Peyer's patch (tissue), 4 donors: ENCODE data around the gene ABR. TPM values are rescaled to one million over a fixed set of nuclear protein-coding genes. Genes with fewer than 3 reads are reported as not detected.
"Not testable (repeated sequence)": the region's sequence is repeated elsewhere in the genome, so short reads cannot be mapped to it uniquely, and the experiment has no call there.

Experiments used
- DNase-seq, 3 donors: peaks; one replicate each; pipeline ENCODE4 v3.0.0-alpha.2; 2017 to 2019
- H3K27ac ChIP-seq, 4 donors: fragments of 200-600 bp; sonication (generic); one replicate each; pipeline ENCODE4 v1.5.1; 2016 to 2019
- H3K27me3 ChIP-seq, 2 donors: fragments of 200-600 bp; sonication (generic); one replicate each; pipeline ENCODE4 v1.5.1; 2019
- H3K36me3 ChIP-seq, 3 donors: fragments of 200-600 bp; sonication (generic); one replicate each; pipeline ENCODE4 v1.5.1; 2016 to 2019
- H3K4me1 ChIP-seq, 4 donors: fragments of 200-600 bp; sonication (generic); one replicate each; pipeline ENCODE4 v1.5.1; 2016 to 2019
- H3K4me3 ChIP-seq, 4 donors: fragments of 200-600 bp; sonication (generic); 1 replicate in 3 of 4; 2 replicates in 1 of 4; pipeline ENCODE4 v1.5.1; 2016 to 2019; ENCODE audit warnings: mild to moderate bottlenecking in 1 of 4
- H3K9me3 ChIP-seq, 4 donors: fragments of 200-600 bp; sonication (generic); one replicate each; pipeline ENCODE4 v1.5.1; 2016 to 2019; ENCODE audit warnings: mild to moderate bottlenecking in 1 of 4
- POLR2A ChIP-seq, 2 donors: fragments of 450-650 bp; IDR thresholded peaks; one replicate each; pipeline ENCODE4 v1.5.1; 2017; ENCODE audit warnings: antibody characterized with exemption in 2 of 2, mild to moderate bottlenecking in 2 of 2, moderate library complexity in 2 of 2
- total RNA-seq, 4 donors: library from RNA; depleted of rRNA; stranded (reverse); fragments of >200 nt; gene quantifications; one replicate each; pipeline ENCODE4 v1.1.0, GENCODE V29; 2016
- TF ChIP-seq, protein P1 (sequence below), 6 experiments: fragments of 450-650 bp in 4 of 6; fragments of 200-600 bp in 2 of 6; sonication (generic) in 1 of 6; IDR thresholded peaks; one replicate each; pipeline ENCODE4 v1.5.1; 2017 to 2019; ENCODE audit warnings: antibody characterized with exemption in 6 of 6, mild to moderate bottlenecking in 3 of 6, moderate library complexity in 1 of 6

The ABR gene
- total RNA-seq, 4 donors from 2014 or later: 220 to 753 (median 440) TPM

GRCh38 chr17:978103-979093 lies 201.4 kb downstream of the ABR start:
- peak overlapping the region; percentile 42 to 82 (median 63) for H3K4me3 ChIP-seq
- peak in 1 of 3 donors; percentile 54 for DNase-seq
- H3K27ac ChIP-seq: peak overlapping the region; percentile 24 to 85 (median 74)
- TF ChIP-seq, protein P1, sequence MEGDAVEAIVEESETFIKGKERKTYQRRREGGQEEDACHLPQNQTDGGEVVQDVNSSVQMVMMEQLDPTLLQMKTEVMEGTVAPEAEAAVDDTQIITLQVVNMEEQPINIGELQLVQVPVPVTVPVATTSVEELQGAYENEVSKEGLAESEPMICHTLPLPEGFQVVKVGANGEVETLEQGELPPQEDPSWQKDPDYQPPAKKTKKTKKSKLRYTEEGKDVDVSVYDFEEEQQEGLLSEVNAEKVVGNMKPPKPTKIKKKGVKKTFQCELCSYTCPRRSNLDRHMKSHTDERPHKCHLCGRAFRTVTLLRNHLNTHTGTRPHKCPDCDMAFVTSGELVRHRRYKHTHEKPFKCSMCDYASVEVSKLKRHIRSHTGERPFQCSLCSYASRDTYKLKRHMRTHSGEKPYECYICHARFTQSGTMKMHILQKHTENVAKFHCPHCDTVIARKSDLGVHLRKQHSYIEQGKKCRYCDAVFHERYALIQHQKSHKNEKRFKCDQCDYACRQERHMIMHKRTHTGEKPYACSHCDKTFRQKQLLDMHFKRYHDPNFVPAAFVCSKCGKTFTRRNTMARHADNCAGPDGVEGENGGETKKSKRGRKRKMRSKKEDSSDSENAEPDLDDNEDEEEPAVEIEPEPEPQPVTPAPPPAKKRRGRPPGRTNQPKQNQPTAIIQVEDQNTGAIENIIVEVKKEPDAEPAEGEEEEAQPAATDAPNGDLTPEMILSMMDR (IDR thresholded peaks at IDR 0.05): no peak
- no peak for TF ChIP-seq POLR2A (IDR thresholded peaks at IDR 0.05)
- H3K36me3 ChIP-seq: no peaks in the 10 kb centered on the region
- no peaks in the 10 kb centered on the region for H3K9me3 ChIP-seq
- peaks cover 0 to 4% of the 10 kb centered on the region in 2 donors for H3K27me3 ChIP-seq
- peaks cover 0 to 21% (median 13%) of the 10 kb centered on the region in 4 donors for H3K4me1 ChIP-seq

DNA sequence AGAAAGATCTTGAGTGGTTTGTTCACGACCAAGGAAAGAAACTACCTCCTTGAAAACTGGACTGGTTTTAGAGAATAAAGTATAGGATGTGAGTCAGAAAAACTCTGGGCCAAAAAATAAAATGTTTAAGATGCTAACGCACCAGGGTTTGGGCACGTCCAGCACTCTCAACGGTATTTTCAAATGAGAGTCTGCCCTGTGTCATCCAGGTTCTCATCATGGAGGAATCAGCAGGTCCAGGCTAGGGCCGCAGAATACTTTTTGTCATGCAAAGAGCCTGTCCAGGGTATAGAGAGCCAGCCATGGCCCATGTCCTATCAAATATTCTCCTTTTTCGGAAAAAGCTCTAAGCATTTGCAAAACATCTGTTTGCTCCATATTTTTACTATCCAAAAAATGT lies 202.6 kb downstream of the ABR start:
- Histone ChIP-seq H3K27ac (peak overlapping the region in 1 of 4 donors; percentile 46), H3K9me3 (no peaks in the 10 kb centered on the region), H3K4me3 (no peak overlapping the region), H3K27me3 (peaks cover 0 to 4% of the 10 kb centered on the region in 2 donors), H3K36me3 (no peaks in the 10 kb centered on the region), H3K4me1 (peaks cover 0 to 21% (median 13%) of the 10 kb centered on the region in 4 donors)
- TF ChIP-seq, protein P1 (IDR thresholded peaks at IDR 0.05): no peak
- TF ChIP-seq POLR2A (IDR thresholded peaks at IDR 0.05): no peak
- DNase-seq: no peak

DNA sequence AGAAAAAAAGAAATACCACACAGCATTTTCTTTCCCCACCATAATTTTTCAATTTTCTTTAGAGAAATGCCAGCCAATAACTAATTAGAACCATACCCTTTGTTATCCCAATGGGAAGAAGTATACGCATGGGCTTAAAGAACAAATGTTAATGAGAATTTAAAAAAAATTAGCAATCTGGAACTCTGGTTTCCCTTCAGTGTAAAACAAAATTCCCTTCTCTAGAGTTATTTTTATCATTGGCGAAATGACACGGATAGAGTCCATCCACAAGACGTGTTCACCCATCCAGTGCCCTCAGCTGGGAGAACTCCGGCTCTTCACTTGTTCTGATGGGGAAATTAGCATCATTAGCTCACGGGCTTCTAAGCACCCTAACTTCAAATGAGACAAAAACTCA lies 203.5 kb downstream of the ABR start:
- Histone ChIP-seq H3K27me3 (peaks cover 0 to 4% of the 10 kb centered on the region in 2 donors), H3K4me1 (peaks cover 0 to 21% (median 13%) of the 10 kb centered on the region in 4 donors), H3K4me3 (no peak overlapping the region), H3K9me3 (no peaks in the 10 kb centered on the region), H3K27ac (peak overlapping the region in 1 of 4 donors; percentile 46), H3K36me3 (no peaks in the 10 kb centered on the region)
- no peak for TF ChIP-seq POLR2A (IDR thresholded peaks at IDR 0.05)
- TF ChIP-seq, protein P1 (IDR thresholded peaks at IDR 0.05): no peak
- no peak for DNase-seq

DNA sequence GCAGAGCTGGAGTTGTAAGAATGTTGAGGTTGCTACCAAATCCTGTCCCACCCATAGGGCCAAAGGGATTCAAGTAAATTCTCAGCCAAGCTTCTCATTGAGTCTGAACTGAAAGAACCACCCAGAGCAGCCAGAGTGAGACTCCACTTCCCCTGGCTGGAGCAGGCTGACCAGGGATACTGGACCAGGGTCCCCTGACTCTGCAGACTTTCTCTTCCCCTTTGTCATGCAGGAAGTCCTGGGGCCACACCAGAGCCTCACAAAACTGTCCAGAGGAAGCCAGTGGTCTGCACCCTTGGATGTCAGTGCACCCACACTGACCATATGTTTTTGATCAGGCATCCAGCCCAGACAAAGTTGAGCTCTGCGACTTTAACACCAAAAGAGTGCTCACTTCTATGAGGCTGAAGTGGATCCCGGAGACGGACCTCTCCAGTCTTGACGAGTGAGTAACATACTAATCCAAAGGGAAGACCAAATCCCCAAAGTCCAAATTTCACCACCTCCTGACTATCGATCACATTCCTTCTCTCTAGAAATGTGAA lies 204.3 kb downstream of the ABR start:
- H3K4me3 ChIP-seq: no peak overlapping the region
- TF ChIP-seq, protein P1 (IDR thresholded peaks at IDR 0.05): no peak
- no peak for TF ChIP-seq POLR2A (IDR thresholded peaks at IDR 0.05)
- H3K4me1 ChIP-seq: peaks cover 0 to 14% (median 10%) of the 10 kb centered on the region in 4 donors
- no peak for DNase-seq
- H3K27ac ChIP-seq: peak overlapping the region in 1 of 4 donors; percentile 13
- peaks cover 0 to 4% of the 10 kb centered on the region in 2 donors for H3K27me3 ChIP-seq
- H3K36me3 ChIP-seq: no peaks in the 10 kb centered on the region
- H3K9me3 ChIP-seq: no peaks in the 10 kb centered on the region

- not testable (repeated sequence) for H3K27ac ChIP-seq, H3K4me1 ChIP-seq, H3K27me3 ChIP-seq, H3K36me3 ChIP-seq, DNase-seq, H3K9me3 ChIP-seq, H3K4me3 ChIP-seq
Observed at GRCh38 chr17:974778-975177, 205.0 kb downstream of the ABR start.

DNA sequence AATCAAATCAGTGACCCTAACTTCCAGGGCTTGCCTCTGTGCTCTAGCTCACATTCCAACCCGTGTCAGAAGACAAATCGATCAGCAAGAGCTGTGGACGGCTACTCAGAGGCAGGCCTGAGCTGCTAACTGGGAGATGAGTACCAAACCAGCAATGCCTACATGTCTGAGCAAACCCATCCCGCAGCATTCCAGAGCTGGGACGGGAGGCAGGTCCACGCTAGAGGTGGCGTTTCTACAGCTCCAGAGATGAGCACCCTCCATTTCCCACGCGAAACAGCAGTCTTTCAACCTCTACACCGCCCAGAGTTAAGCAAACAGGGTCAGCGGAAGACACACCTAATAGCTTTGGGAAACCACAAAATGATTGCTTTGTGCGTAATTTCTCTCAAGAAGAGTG lies 206.7 kb downstream of the ABR start:
- no peak for TF ChIP-seq POLR2A (IDR thresholded peaks at IDR 0.05)
- TF ChIP-seq, protein P1 (IDR thresholded peaks at IDR 0.05): no peak
- Histone ChIP-seq H3K27ac (no peak overlapping the region), H3K9me3 (no peaks in the 10 kb centered on the region), H3K4me3 (no peak overlapping the region), H3K4me1 (peaks cover 0 to 5% (median 0%) of the 10 kb centered on the region in 4 donors), H3K36me3 (no peaks in the 10 kb centered on the region), H3K27me3 (no peaks in the 10 kb centered on the region)
- DNase-seq: no peak

GRCh38 chr17:971861-972260 lies 207.9 kb downstream of the ABR start:
- H3K27ac ChIP-seq, H3K36me3 ChIP-seq, H3K4me3 ChIP-seq, H3K4me1 ChIP-seq, H3K9me3 ChIP-seq, DNase-seq, H3K27me3 ChIP-seq: not testable (repeated sequence)
